ENCODE measurements around the gene STXBP6.

The STXBP6 gene

GRCh38 chr14:24858052-24858451 lies 191.9 kb downstream of the STXBP6 start (continued):
- TF ChIP-seq ZNF202 (tag by site-specific recombination; IDR thresholded peaks at IDR 0.05; ENCODE audit: borderline replicate concordance): no peak
- no peak for TF ChIP-seq ZNF292 (tag by site-specific recombination; IDR thresholded peaks at IDR 0.05; ENCODE audit: borderline replicate concordance, low read depth)
- TF ChIP-seq ZNF707 (tag by site-specific recombination; IDR thresholded peaks at IDR 0.05): no peak
- TF ChIP-seq ZNF645 (tag by site-specific recombination; IDR thresholded peaks at IDR 0.05): no peak

GRCh38 chr14:24857277-24857676 lies 192.7 kb downstream of the STXBP6 start:
- no peak overlapping the region for H3K4me3 ChIP-seq (ENCODE audit: low read depth, low read length)
- H3K36me3 ChIP-seq (ENCODE audit: control insufficient read depth in 2 of 2, insufficient read depth in 1 of 2, low read length in 2 of 2): peaks cover 0 to 6% of the 10 kb centered on the region in 2 experiments; a peak in 1 of 3 replicates
- H3K4me1 ChIP-seq (ENCODE audit: control insufficient read depth, insufficient read depth, low read length): peaks cover 5% of the 10 kb centered on the region
- ChIA-PET POLR2A (no interaction called here), CTCF (interaction anchor here (1.2 kb wide), 1 partner anchor 51 kb away, joined by 4 read pairs; no protein-coding TSS in a partner anchor)
- no peaks in the 10 kb centered on the region for H3K9me3 ChIP-seq (ENCODE audit: control insufficient read depth, insufficient read depth, low read depth, low read length)
- TF ChIP-seq ZNF146 (tag by site-specific recombination; IDR thresholded peaks at IDR 0.05) (no peak), ZNF423 (tag by site-specific recombination; IDR thresholded peaks at IDR 0.05) (no peak), ZNF707 (tag by site-specific recombination; IDR thresholded peaks at IDR 0.05) (no peak), RBAK (tag by site-specific recombination; IDR thresholded peaks at IDR 0.05) (no peak), ZFP69B (tag by site-specific recombination; IDR thresholded peaks at IDR 0.05) (no peak), ZNF324 (tag by site-specific recombination; IDR thresholded peaks at IDR 0.05) (no peak), KLF7 (tag by site-specific recombination; IDR thresholded peaks at IDR 0.05; ENCODE audit: borderline replicate concordance) (no peak), ZNF791 (tag by site-specific recombination; IDR thresholded peaks at IDR 0.05) (no peak), ZNF18 (tag by site-specific recombination; IDR thresholded peaks at IDR 0.05) (no peak)
- TF ChIP-seq, protein P1, sequence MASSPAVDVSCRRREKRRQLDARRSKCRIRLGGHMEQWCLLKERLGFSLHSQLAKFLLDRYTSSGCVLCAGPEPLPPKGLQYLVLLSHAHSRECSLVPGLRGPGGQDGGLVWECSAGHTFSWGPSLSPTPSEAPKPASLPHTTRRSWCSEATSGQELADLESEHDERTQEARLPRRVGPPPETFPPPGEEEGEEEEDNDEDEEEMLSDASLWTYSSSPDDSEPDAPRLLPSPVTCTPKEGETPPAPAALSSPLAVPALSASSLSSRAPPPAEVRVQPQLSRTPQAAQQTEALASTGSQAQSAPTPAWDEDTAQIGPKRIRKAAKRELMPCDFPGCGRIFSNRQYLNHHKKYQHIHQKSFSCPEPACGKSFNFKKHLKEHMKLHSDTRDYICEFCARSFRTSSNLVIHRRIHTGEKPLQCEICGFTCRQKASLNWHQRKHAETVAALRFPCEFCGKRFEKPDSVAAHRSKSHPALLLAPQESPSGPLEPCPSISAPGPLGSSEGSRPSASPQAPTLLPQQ (tag by site-specific recombination; IDR thresholded peaks at IDR 0.05): no peak
- no peak overlapping the region for H3K27ac ChIP-seq (ENCODE audit: extremely low read depth, low read depth, low read length)

GRCh38 chr14:24853446-24853845 lies 196.5 kb downstream of the STXBP6 start:
- H3K36me3 ChIP-seq (ENCODE audit: control insufficient read depth in 2 of 2, insufficient read depth in 1 of 2, low read length in 2 of 2): peaks cover 0 to 6% of the 10 kb centered on the region in 2 experiments; a peak in 1 of 3 replicates
- CTCF ChIA-PET: interaction anchor here (1.2 to 2.0 kb wide), 3 partner anchors 11 to 189 kb away, joined by 3 to 6 read pairs (median 5); no protein-coding TSS in a partner anchor
- peaks cover 10% of the 10 kb centered on the region for H3K4me1 ChIP-seq (ENCODE audit: control insufficient read depth, insufficient read depth, low read length)
- no peak overlapping the region for H3K4me3 ChIP-seq (ENCODE audit: low read depth, low read length)
- POLR2A ChIA-PET: no interaction called here
- no peak overlapping the region for H3K27ac ChIP-seq (ENCODE audit: extremely low read depth, low read depth, low read length)
- no peaks in the 10 kb centered on the region for H3K9me3 ChIP-seq (ENCODE audit: control insufficient read depth, insufficient read depth, low read depth, low read length)
- TF ChIP-seq GFI1B (tag by site-specific recombination; IDR thresholded peaks at IDR 0.05) (no peak), ZFP3 (tag by site-specific recombination; IDR thresholded peaks at IDR 0.05; ENCODE audit: low read depth) (no peak), BCL11B (tag by site-specific recombination; IDR thresholded peaks at IDR 0.05; ENCODE audit: low read depth) (no peak), ZNF623 (tag by site-specific recombination; IDR thresholded peaks at IDR 0.05) (no peak), ZBTB48 (tag by site-specific recombination; IDR thresholded peaks at IDR 0.05) (no peak), ZNF670 (tag by site-specific recombination; IDR thresholded peaks at IDR 0.05; ENCODE audit: low read depth) (no peak), ZNF529 (tag by site-specific recombination; IDR thresholded peaks at IDR 0.05; ENCODE audit: insufficient replicate concordance) (no peak), ZNF157 (tag by site-specific recombination; IDR thresholded peaks at IDR 0.05) (no peak)
- TF ChIP-seq, protein P2, sequence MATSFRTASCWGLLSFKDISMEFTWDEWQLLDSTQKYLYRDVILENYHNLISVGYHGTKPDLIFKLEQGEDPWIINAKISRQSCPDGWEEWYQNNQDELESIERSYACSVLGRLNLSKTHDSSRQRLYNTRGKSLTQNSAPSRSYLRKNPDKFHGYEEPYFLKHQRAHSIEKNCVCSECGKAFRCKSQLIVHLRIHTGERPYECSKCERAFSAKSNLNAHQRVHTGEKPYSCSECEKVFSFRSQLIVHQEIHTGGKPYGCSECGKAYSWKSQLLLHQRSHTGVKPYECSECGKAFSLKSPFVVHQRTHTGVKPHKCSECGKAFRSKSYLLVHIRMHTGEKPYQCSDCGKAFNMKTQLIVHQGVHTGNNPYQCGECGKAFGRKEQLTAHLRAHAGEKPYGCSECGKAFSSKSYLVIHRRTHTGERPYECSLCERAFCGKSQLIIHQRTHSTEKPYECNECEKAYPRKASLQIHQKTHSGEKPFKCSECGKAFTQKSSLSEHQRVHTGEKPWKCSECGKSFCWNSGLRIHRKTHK (tag by site-specific recombination; IDR thresholded peaks at IDR 0.05): no peak
- TF ChIP-seq, protein P3, sequence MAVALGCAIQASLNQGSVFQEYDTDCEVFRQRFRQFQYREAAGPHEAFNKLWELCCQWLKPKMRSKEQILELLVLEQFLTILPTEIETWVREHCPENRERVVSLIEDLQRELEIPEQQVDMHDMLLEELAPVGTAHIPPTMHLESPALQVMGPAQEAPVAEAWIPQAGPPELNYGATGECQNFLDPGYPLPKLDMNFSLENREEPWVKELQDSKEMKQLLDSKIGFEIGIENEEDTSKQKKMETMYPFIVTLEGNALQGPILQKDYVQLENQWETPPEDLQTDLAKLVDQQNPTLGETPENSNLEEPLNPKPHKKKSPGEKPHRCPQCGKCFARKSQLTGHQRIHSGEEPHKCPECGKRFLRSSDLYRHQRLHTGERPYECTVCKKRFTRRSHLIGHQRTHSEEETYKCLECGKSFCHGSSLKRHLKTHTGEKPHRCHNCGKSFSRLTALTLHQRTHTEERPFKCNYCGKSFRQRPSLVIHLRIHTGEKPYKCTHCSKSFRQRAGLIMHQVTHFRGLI (tag by site-specific recombination; IDR thresholded peaks at IDR 0.05): no peak
- TF ChIP-seq, protein P4, sequence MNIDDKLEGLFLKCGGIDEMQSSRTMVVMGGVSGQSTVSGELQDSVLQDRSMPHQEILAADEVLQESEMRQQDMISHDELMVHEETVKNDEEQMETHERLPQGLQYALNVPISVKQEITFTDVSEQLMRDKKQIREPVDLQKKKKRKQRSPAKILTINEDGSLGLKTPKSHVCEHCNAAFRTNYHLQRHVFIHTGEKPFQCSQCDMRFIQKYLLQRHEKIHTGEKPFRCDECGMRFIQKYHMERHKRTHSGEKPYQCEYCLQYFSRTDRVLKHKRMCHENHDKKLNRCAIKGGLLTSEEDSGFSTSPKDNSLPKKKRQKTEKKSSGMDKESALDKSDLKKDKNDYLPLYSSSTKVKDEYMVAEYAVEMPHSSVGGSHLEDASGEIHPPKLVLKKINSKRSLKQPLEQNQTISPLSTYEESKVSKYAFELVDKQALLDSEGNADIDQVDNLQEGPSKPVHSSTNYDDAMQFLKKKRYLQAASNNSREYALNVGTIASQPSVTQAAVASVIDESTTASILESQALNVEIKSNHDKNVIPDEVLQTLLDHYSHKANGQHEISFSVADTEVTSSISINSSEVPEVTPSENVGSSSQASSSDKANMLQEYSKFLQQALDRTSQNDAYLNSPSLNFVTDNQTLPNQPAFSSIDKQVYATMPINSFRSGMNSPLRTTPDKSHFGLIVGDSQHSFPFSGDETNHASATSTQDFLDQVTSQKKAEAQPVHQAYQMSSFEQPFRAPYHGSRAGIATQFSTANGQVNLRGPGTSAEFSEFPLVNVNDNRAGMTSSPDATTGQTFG (tag by site-specific recombination; IDR thresholded peaks at IDR 0.05; ENCODE audit: borderline replicate concordance): no peak

Data from HEK293 (cell line).